ENCODE results near the gene SMARCA4.

The SMARCA4 gene

DNA sequence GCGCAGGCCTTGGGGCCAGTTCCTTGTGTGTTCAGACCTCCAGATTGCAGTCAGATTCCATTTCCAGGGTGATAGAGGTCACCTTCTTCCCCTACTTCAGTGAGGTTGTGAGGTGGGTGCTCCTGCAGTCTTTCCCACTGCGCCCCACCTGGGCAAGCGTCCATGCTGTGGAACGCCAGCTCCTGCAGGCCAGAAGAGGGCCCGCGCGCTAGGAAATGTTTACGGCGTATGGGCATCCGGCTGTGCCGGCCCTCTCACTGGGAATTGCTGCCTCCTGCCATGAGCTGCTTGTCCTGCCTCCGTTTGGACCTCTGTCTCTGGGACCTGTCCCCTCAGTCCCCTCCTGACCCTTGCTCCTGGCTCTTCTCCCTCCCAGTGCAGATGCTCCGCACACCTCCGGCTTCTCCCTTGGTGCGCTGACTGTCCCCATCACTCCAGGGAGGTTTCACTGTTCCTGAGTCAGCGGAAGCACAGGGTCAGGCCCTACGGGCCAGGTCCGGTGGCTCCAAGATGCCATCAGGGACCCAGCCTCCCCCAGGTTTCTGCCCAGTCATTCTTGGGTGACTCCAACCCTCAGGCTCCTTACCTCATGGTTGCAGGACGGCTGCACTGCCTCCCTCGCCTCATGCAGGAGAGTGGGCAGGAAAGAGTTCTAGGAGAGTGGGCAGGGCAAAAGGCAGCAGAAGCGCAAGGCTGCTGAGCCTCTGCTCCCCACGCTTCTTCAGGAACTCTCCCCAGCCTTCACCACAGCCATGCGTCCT, 56.6 kb downstream of the SMARCA4 start:
- no peak for DNase-seq

GRCh38 chr19:11018179-11018578, 57.3 kb downstream of the SMARCA4 start:
- DNase-seq: no peak

DNA sequence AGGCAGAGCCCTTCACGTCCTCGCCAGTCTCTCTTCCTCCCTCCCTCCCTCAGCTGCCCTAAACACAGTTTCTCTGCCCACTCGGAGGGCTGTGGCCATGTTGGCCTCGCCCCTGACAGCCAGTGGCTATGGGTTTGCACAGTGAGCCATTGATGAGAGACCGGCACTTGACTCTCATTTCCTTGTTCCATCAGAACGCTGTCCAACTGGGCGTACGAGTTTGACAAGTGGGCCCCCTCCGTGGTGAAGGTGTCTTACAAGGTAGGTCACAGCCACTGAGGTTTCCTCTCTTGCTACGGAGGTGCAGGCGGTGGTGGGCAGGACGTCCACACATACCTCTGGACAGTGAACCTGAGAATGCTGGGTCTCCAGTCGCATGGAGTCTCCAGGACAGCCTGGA, 57.9 kb downstream of the SMARCA4 start:
- DNase-seq: no peak

DNA sequence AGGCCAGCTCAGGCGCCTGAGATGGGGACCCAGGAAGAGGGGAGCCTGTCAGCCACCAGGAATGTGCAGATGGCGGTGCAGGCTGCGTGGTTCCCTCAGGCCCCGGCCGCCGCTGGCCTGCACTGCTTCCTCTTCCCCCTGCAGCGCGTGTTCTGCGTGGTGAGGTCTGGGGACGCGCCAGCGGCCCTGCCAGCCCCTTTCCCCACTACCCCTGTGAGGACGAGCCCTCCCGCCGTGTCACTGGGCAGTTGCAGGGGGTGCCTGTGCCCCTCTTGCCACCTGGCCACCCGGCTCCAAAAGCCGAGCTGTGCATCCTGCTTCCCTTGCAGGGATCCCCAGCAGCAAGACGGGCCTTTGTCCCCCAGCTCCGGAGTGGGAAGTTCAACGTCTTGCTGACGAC, 58.4 kb downstream of the SMARCA4 start:
- no peak for DNase-seq

- no peak for DNase-seq
These were observed 59.0 kb downstream of the SMARCA4 start for GRCh38 chr19:11019824-11020223.

GRCh38 chr19:11020423-11020822, 59.6 kb downstream of the SMARCA4 start:
- DNase-seq: no peak

GRCh38 chr19:11020982-11021759, 60.3 kb downstream of the SMARCA4 start:
- DNase-seq: no peak

GRCh38 chr19:11021760-11022144, 60.9 kb downstream of the SMARCA4 start:
- no peak for DNase-seq

DNA sequence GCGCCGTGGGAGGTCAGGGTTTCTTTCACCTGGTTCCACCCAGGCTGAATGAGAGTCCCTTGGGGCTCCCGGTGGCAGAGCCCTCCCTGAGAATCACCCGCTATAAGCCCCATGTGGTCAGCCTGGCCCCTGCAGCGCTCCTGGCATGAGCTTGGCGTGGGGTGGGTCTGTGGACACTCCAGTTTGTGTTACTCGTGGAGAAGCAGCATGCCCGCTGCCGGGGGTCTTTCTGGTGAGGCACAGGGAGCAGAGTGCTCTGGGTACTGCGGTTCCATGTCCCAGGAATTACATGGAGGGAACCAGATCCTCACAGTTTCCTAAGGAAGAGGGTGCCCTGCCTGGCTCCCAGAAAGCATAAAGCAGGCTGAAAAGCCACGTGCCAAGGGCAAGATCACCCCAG, 62.2 kb downstream of the SMARCA4 start:
- DNase-seq: no peak

DNA sequence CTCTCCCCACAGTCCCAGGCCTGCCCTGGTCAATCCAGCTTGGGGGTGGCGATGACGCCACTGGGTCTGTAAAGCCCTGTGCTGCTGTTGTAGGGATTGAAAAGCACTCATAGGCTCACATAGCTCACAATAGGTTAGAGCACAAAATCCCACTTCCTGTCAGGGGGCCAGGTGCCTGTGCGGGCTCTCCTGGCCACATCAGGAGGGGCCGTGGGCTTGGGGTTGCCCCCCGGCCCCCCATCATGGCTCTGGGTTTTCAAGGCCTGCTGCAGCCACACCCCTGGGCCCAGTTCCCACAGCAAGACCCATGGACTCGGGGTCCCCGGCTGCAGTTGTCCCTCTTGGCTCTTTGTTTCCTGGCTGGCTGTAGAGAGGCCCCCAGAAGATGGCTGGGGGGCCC, 62.9 kb downstream of the SMARCA4 start:
- no peak for DNase-seq

DNA sequence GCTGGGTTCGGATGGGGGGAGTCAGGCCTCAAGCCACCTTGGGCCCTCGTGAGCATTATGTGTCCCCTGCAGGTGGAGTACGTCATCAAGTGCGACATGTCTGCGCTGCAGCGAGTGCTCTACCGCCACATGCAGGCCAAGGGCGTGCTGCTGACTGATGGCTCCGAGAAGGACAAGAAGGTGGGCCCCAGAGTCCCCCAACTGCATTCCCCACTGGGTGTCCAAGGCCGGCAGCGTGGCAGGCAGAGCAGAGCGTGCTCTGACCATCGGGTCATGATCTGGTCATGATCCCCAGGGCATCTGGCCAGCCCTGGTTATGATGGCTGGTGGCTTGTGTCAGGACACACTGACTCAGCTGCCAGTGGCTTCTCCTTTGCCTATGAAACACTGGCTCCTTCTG, 63.4 kb downstream of the SMARCA4 start:
- DNase-seq: no peak

- no peak for DNase-seq
These were observed 64.2 kb downstream of the SMARCA4 start for GRCh38 chr19:11025006-11025405.

GRCh38 chr19:11025445-11025844, 64.6 kb downstream of the SMARCA4 start:
- no peak for DNase-seq

GRCh38 chr19:11025997-11026396, 65.2 kb downstream of the SMARCA4 start:
- DNase-seq: no peak

DNA sequence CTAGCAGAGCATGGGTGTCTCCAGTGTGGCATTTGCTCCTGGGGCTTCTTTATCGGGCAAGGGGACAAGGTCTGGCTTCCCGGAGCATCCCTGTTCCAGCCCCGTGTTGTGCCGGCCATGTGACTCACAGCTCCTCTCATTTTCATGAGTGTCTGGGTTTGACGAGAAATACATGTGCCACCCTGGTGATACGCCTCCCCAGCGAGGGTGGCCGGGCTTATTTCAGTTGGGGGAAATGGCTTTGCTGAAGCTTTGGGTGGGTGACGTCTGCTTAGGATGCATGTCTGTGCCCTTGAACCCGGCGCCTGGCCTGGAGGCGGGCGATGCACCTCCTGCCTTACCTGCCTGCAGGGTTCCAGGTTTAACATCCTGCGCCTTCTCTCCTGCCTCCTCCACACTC, 66.6 kb downstream of the SMARCA4 start:
- DNase-seq: no peak

DNA sequence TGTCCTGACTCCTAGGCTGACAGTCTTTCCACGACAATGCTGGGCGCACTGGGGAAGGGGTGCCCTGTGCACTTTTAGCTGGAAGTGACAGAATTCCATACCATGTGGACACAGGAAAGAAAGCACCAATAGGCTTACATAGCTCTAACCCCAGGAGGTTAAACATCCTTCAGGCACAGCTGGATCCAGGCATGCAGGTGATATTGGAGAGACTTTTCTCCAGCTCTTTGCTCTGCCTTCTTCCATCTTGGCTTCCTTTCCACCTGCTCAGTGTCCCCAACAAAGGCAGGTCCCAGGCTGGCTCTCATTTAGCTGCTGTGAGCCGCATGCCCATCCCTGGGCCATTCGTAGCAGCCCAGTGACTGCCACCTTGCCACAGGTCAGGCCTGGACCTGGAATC, 67.3 kb downstream of the SMARCA4 start:
- no peak for DNase-seq

GRCh38 chr19:11031421-11032070, 70.7 kb downstream of the SMARCA4 start:
- no peak for DNase-seq

- DNase-seq: no peak
These were observed 72.4 kb downstream of the SMARCA4 start for GRCh38 chr19:11033251-11033650.

GRCh38 chr19:11033763-11034162, 72.9 kb downstream of the SMARCA4 start:
- DNase-seq: no peak

GRCh38 chr19:11034449-11035213, 73.8 kb downstream of the SMARCA4 start:
- no peak for DNase-seq

DNA sequence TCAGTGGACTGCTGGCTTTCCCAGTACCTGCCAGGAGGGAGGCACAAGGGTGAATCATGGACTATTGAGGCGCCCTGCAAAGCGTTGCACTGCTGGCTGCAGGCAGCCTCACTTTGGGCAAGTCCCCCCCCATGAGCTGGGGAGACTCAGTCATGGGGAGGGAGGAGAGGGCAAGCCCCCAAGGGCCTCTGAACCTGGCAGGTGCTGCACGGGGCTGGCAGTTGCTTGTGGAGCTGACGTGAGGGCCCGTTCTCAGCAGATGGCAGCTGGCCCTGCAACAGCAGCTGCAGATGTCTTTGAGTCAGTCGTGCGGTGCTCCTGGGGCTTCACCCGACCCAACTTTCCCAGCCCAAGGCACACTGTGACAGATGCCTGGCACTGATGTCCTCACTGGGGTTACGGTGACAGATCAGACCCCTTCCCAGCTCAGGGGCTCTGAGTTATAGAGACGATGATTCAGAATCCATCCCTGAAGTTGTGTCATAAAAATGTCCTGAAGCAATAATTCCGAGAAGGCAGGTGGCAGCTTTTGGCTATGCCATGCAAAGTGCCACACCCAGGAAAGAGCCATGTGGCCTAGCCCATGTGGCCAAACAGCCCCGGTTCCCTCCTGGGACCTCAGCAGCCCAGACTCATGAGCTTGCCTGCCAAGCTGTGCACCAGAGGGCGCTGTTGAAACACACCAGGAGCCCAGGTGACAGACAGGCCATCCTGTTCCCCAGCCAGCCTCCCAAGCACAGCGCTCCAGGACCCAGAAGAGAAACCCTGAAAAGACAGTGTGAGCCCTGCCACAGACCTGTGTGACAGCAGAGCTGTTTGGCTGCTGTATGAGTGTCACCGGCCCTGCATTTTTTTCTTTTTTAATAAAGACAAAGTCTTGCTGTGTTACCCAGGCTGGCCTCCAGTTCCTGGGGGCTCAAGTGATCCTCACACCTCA, 74.9 kb downstream of the SMARCA4 start:
- peak; percentile 31 to 73 for DNase-seq

DNA sequence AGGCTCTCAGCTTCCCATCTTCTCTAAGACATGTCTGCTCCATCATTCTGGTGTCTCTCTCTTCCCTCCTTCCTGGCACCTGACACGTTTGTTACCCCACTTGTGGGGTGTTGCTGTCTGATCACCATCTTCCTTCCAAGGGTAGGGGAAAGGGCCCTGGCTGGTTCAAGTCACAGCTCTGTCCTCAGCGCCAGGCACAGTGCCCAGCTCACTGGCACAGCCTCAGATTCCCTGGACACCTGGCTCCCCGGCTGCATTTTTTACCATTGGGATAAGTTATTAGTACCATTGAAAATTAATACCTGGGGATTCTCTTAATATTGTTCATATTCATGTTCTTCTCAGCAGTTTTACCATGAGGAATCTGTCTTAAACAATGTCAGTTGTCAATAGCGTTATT, 77.7 kb downstream of the SMARCA4 start:
- no peak for DNase-seq

Data from SW 1271 (cell line).